ENCODE data around the gene FYCO1. TPM values are rescaled to one million over a fixed set of nuclear protein-coding genes. Genes with fewer than 3 reads are reported as not detected.
A peak's percentile ranks its signal among the peaks of the same experiment; 100 is the strongest.

The FYCO1 gene
- total RNA-seq, 1 donor from 2014 or later: 40.9 TPM

GRCh38 chr3:45872569-45872968, 123.1 kb downstream of the FYCO1 start:
- H3K9me3 ChIP-seq: no peaks in the 10 kb centered on the region
- ATAC-seq: no peak
- intact Hi-C loops (cut with DNase I): no loop called here
- H3K36me3 ChIP-seq: no peaks in the 10 kb centered on the region
- H3K4me3 ChIP-seq: no peak overlapping the region
- no peaks in the 10 kb centered on the region for H3K4me1 ChIP-seq
- H3K27ac ChIP-seq: no peak overlapping the region
- DNase-seq: no peak
- no peaks in the 10 kb centered on the region for H3K27me3 ChIP-seq (ENCODE audit: low read depth)
- TF ChIP-seq, protein P1, sequence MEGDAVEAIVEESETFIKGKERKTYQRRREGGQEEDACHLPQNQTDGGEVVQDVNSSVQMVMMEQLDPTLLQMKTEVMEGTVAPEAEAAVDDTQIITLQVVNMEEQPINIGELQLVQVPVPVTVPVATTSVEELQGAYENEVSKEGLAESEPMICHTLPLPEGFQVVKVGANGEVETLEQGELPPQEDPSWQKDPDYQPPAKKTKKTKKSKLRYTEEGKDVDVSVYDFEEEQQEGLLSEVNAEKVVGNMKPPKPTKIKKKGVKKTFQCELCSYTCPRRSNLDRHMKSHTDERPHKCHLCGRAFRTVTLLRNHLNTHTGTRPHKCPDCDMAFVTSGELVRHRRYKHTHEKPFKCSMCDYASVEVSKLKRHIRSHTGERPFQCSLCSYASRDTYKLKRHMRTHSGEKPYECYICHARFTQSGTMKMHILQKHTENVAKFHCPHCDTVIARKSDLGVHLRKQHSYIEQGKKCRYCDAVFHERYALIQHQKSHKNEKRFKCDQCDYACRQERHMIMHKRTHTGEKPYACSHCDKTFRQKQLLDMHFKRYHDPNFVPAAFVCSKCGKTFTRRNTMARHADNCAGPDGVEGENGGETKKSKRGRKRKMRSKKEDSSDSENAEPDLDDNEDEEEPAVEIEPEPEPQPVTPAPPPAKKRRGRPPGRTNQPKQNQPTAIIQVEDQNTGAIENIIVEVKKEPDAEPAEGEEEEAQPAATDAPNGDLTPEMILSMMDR (IDR thresholded peaks at IDR 0.05): no peak

- H3K27me3 ChIP-seq (ENCODE audit: low read depth): no peaks in the 10 kb centered on the region
- intact Hi-C loops (cut with DNase I): no loop called here
- ATAC-seq (no peak), DNase-seq (no peak)
- no peaks in the 10 kb centered on the region for H3K36me3 ChIP-seq
- no peaks in the 10 kb centered on the region for H3K9me3 ChIP-seq
- no peak overlapping the region for H3K4me3 ChIP-seq
- H3K4me1 ChIP-seq: no peaks in the 10 kb centered on the region
- TF ChIP-seq, protein P1 (IDR thresholded peaks at IDR 0.05): no peak
- H3K27ac ChIP-seq: no peak overlapping the region
These were observed 123.8 kb downstream of the FYCO1 start for GRCh38 chr3:45871780-45872179.

DNA sequence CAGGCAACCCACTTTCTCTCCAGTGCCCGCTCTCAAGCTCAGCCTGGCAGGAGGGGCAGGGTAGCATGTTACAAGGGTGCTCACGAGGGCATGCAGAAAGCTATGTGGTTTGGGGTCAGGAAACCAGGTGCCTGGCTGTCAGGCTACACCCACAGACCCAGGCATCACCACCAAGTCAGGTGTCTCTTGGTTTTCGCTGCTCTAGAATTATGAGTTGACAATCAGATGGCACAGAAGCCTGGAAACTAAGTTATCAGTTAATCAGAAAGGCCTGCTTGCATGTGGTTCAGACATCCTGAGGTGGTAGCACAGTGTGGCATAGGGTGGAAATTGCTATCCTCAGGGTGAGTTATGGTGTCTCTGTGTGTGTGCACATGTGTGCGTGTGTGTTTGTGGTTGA, 125.5 kb downstream of the FYCO1 start:
- Histone ChIP-seq H3K27ac (no peak overlapping the region), H3K36me3 (no peaks in the 10 kb centered on the region), H3K4me3 (no peak overlapping the region), H3K9me3 (no peaks in the 10 kb centered on the region), H3K27me3 (ENCODE audit: low read depth) (no peaks in the 10 kb centered on the region), H3K4me1 (no peaks in the 10 kb centered on the region)
- TF ChIP-seq, protein P1 (IDR thresholded peaks at IDR 0.05): no peak
- intact Hi-C loops (cut with DNase I): no loop called here
- DNase-seq (no peak), ATAC-seq (peak; percentile 48 to 66)

DNA sequence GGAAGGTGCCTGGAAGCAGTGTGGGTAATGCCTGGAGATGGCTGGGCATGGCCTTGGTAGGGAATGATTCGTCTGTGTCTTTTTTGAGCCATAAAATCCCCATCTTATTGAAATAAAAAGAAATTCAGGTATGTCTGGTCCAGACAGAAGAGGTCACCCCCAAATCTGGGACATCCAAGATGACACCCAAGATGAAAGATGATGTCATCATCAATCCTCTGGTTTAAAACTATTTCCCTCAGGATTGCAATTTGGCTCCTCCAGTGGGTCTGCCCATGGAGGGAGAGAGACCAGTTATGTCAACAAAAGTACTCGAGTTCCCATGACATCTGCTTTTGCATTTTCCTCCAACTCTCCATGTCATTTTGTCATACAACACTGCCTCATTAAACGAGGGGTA, 126.0 kb downstream of the FYCO1 start:
- ATAC-seq (no peak), DNase-seq (no peak)
- no peak overlapping the region for H3K4me3 ChIP-seq
- no peaks in the 10 kb centered on the region for H3K36me3 ChIP-seq
- intact Hi-C loops (cut with DNase I): no loop called here
- H3K4me1 ChIP-seq: no peaks in the 10 kb centered on the region
- TF ChIP-seq, protein P1 (IDR thresholded peaks at IDR 0.05): no peak
- no peaks in the 10 kb centered on the region for H3K27me3 ChIP-seq (ENCODE audit: low read depth)
- no peaks in the 10 kb centered on the region for H3K9me3 ChIP-seq
- no peak overlapping the region for H3K27ac ChIP-seq

GRCh38 chr3:45868650-45869049, 127.0 kb downstream of the FYCO1 start:
- TF ChIP-seq, protein P1 (IDR thresholded peaks at IDR 0.05): no peak
- ATAC-seq (no peak), DNase-seq (no peak)
- Histone ChIP-seq H3K27me3 (ENCODE audit: low read depth) (no peaks in the 10 kb centered on the region), H3K4me1 (no peaks in the 10 kb centered on the region), H3K4me3 (no peak overlapping the region), H3K36me3 (no peaks in the 10 kb centered on the region), H3K27ac (no peak overlapping the region), H3K9me3 (peaks cover under 1% of the 10 kb centered on the region)
- intact Hi-C loops (cut with DNase I): no loop called here

GRCh38 chr3:45868213-45868612, 127.4 kb downstream of the FYCO1 start:
- no peak overlapping the region for H3K4me3 ChIP-seq
- H3K4me1 ChIP-seq: no peaks in the 10 kb centered on the region
- TF ChIP-seq, protein P1 (IDR thresholded peaks at IDR 0.05): no peak
- no peaks in the 10 kb centered on the region for H3K27me3 ChIP-seq (ENCODE audit: low read depth)
- intact Hi-C loops (cut with DNase I): no loop called here
- H3K9me3 ChIP-seq: peaks cover 5% of the 10 kb centered on the region
- H3K27ac ChIP-seq: no peak overlapping the region
- no peak for ATAC-seq
- H3K36me3 ChIP-seq: no peaks in the 10 kb centered on the region
- no peak for DNase-seq
